WTC11 (cell line): ENCODE measurements around the gene HLA-F. TPM values are rescaled to one million over a fixed set of nuclear protein-coding genes. Genes with fewer than 3 reads are reported as not detected.

ENCODE experiments used
- ATAC-seq: fragments of 200-7000 bp; cut with Tn5 transposase; 2 replicates; pipeline ENCODE4 v1.10.0; 2021; ENCODE audit warnings: mild to moderate bottlenecking, moderate library complexity
- CTCF ChIA-PET: fragments of 300-600 bp; sonication (Branson Sonifier 250); formaldehyde crosslinking; loops from one replicate; lab custom pipeline; 2021; ENCODE audit warnings: antibody characterized with exemption; lab: Charles Lee
- POLR2A ChIA-PET: fragments of 350-600 bp; sonication (Branson Sonifier 250); formaldehyde crosslinking; loops from one replicate; lab custom pipeline; 2021; ENCODE audit warnings: antibody characterized with exemption; lab: Charles Lee
- DNase-seq: peaks from one replicate; pipeline ENCODE4 v3.0.0; 2021; ENCODE audit warnings: low spot score
- H3K27ac Mint-ChIP-seq: 2 replicates; pipeline ENCODE4 v1.8.0; 2021; ENCODE audit warnings: mixed read lengths
- H3K27me3 Mint-ChIP-seq: 2 replicates; pipeline ENCODE4 v1.8.0; 2021; ENCODE audit warnings: low read depth, mild to moderate bottlenecking, moderate library complexity, mixed read lengths
- H3K36me3 Mint-ChIP-seq: 2 replicates; pipeline ENCODE4 v1.8.0; 2021; ENCODE audit warnings: mixed read lengths
- H3K4me1 Mint-ChIP-seq: 2 replicates; pipeline ENCODE4 v1.8.0; 2022; ENCODE audit warnings: mixed read lengths
- H3K4me3 Mint-ChIP-seq: 2 replicates; pipeline ENCODE4 v1.8.0; 2021; ENCODE audit warnings: mild to moderate bottlenecking, moderate library complexity, mixed read lengths
- H3K9me3 Mint-ChIP-seq: 2 replicates; pipeline ENCODE4 v1.8.0; 2021; ENCODE audit warnings: mixed read lengths
- ATF1 ChIP-seq: sonication (generic); formaldehyde crosslinking; IDR thresholded peaks from 2 replicates; pipeline ENCODE4 v1.8.1; 2023; ENCODE audit warnings: mild to moderate bottlenecking, moderate library complexity, missing genetic modification reagents
- ETV6 ChIP-seq: sonication (generic); formaldehyde crosslinking; IDR thresholded peaks from 2 replicates; pipeline ENCODE4 v1.8.1; 2022; ENCODE audit warnings: mild to moderate bottlenecking, missing genetic modification reagents
- JAZF1 ChIP-seq: fragments of 250-450 bp; sonication (Bioruptor Pico); IDR thresholded peaks from 2 replicates; pipeline ENCODE4 v1.9.0; 2021; ENCODE audit warnings: moderate library complexity, mild to moderate bottlenecking, inconsistent platforms
- NR1H2 ChIP-seq: sonication (generic); formaldehyde crosslinking; IDR thresholded peaks from 2 replicates; pipeline ENCODE4 v1.9.0; 2021; ENCODE audit warnings: mild to moderate bottlenecking, moderate library complexity, missing genetic modification reagents
- RELA ChIP-seq: sonication (generic); formaldehyde crosslinking; IDR thresholded peaks from 2 replicates; pipeline ENCODE4 v1.8.1; 2022; ENCODE audit warnings: missing genetic modification reagents, mild to moderate bottlenecking, borderline replicate concordance
- SMAD4 ChIP-seq: sonication (generic); formaldehyde crosslinking; IDR thresholded peaks from 2 replicates; pipeline ENCODE4 v1.8.0; 2022; ENCODE audit warnings: mild to moderate bottlenecking, missing genetic modification reagents
- TEAD4 ChIP-seq: sonication (generic); formaldehyde crosslinking; IDR thresholded peaks from 2 replicates; pipeline ENCODE4 v1.8.0; 2022; ENCODE audit warnings: mild to moderate bottlenecking, missing genetic modification reagents
- TP53 ChIP-seq: sonication (generic); formaldehyde crosslinking; IDR thresholded peaks from 2 replicates; pipeline ENCODE4 v1.8.1; 2023; ENCODE audit warnings: mild to moderate bottlenecking, missing genetic modification reagents
- ZNF121 ChIP-seq: sonication (generic); formaldehyde crosslinking; IDR thresholded peaks from 2 replicates; pipeline ENCODE4 v1.8.0; 2023; ENCODE audit warnings: missing genetic modification reagents
- ZNF263 ChIP-seq: sonication (generic); formaldehyde crosslinking; IDR thresholded peaks from 2 replicates; pipeline ENCODE4 v1.8.1; 2022; ENCODE audit warnings: low read depth, mild to moderate bottlenecking, moderate library complexity, missing genetic modification reagents
- ZNF317 ChIP-seq: sonication (generic); formaldehyde crosslinking; IDR thresholded peaks from 2 replicates; pipeline ENCODE4 v1.8.1; 2023; ENCODE audit warnings: low read depth, mild to moderate bottlenecking, moderate library complexity, missing genetic modification reagents, borderline replicate concordance
- total RNA-seq: library from RNA; stranded (reverse); gene quantifications from 3 replicates; pipeline ENCODE4 v1.2.3, GENCODE V29; 2021
- TF ChIP-seq, protein P1 (sequence below): sonication (generic); formaldehyde crosslinking; IDR thresholded peaks from 2 replicates; pipeline ENCODE4 v1.8.1; 2023; ENCODE audit warnings: mild to moderate bottlenecking, moderate library complexity, missing genetic modification reagents
- TF ChIP-seq, protein P2 (sequence below): sonication (generic); formaldehyde crosslinking; IDR thresholded peaks from 2 replicates; pipeline ENCODE4 v1.8.0; 2022; ENCODE audit warnings: mild to moderate bottlenecking, missing genetic modification reagents
- TF ChIP-seq, protein P3 (sequence below): sonication (generic); formaldehyde crosslinking; IDR thresholded peaks from 2 replicates; pipeline ENCODE4 v1.8.0; 2023; ENCODE audit warnings: mild to moderate bottlenecking, missing genetic modification reagents
- TF ChIP-seq, protein P4 (sequence below): sonication (generic); formaldehyde crosslinking; IDR thresholded peaks from 2 replicates; pipeline ENCODE4 v1.8.0; 2022; ENCODE audit warnings: mild to moderate bottlenecking, missing genetic modification reagents
- TF ChIP-seq, protein P5 (sequence below): sonication (generic); formaldehyde crosslinking; conservative IDR thresholded peaks from 2 replicates; pipeline ENCODE4 v1.8.1; 2023; ENCODE audit warnings: mild to moderate bottlenecking, low read depth, missing genetic modification reagents, moderate library complexity
- TF ChIP-seq, protein P6 (sequence below): sonication (generic); formaldehyde crosslinking; IDR thresholded peaks from 2 replicates; pipeline ENCODE4 v1.8.1; 2023; ENCODE audit warnings: mild to moderate bottlenecking, missing genetic modification reagents, moderate library complexity
- TF ChIP-seq, protein P7 (sequence below): sonication (generic); formaldehyde crosslinking; IDR thresholded peaks from 2 replicates; pipeline ENCODE4 v1.8.1; 2023; ENCODE audit warnings: mild to moderate bottlenecking, missing genetic modification reagents

The HLA-F gene
- total RNA-seq, 1 experiment from 2014 or later = 7.5 TPM

DNA sequence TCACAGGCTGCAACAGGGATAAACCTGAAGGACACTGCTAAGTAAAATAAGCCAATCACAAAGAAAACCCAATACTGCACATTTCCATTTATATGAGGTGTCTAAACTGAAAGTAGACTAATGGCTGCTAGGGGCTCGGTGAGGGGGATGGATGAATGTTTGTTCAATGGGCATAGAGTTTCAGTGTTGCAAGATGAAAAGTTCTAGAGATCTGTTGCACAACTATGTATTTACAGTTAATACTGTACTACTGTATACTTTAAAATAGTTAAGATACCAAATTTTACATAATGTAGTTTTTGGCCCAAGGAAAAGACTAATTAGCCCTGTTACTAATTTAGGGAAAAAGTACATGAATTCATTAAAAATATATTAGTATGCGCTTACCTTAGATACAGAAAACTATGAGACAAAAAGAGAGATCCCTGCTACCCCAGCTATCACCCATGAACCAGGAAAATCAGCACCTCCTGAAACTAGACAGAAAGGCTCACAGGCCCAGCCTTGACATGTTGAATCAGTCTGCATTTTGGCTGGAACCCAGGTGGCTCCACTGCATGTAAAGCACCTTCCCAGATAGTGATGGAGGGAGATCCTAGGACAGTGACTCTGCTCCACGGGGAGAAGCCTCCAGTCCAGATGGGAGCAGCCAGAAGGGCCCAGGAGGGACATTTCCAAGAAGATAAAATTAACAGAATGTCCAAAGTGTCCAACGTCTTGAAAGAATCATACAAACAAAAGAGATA lies 16.1 kb downstream of the HLA-F start:
- no peak for ATAC-seq
- Mint-ChIP-seq H3K27ac (no peak overlapping the region), H3K4me3 (no peak overlapping the region), H3K27me3 (peaks cover 13% of the 10 kb centered on the region), H3K9me3 (no peaks in the 10 kb centered on the region), H3K4me1 (no peaks in the 10 kb centered on the region), H3K36me3 (no peaks in the 10 kb centered on the region)
- TF ChIP-seq TEAD4 (CRISPR knock-in tag) = no peak
- no peak for TF ChIP-seq ZNF121 (CRISPR knock-in tag)
- no peak for TF ChIP-seq JAZF1 (CRISPR knock-in tag)
- TF ChIP-seq, protein P1, sequence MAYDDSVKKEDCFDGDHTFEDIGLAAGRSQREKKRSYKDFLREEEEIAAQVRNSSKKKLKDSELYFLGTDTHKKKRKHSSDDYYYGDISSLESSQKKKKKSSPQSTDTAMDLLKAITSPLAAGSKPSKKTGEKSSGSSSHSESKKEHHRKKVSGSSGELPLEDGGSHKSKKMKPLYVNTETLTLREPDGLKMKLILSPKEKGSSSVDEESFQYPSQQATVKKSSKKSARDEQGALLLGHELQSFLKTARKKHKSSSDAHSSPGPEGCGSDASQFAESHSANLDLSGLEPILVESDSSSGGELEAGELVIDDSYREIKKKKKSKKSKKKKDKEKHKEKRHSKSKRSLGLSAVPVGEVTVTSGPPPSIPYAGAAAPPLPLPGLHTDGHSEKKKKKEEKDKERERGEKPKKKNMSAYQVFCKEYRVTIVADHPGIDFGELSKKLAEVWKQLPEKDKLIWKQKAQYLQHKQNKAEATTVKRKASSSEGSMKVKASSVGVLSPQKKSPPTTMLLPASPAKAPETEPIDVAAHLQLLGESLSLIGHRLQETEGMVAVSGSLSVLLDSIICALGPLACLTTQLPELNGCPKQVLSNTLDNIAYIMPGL = no peak
- no peak for TF ChIP-seq ZNF317
- no peak for TF ChIP-seq ZNF263 (CRISPR knock-in tag)
- TF ChIP-seq ATF1 (CRISPR knock-in tag) = no peak
- no peak for TF ChIP-seq RELA (CRISPR knock-in tag)
- TF ChIP-seq SMAD4 (CRISPR knock-in tag) = no peak
- TF ChIP-seq, protein P2, sequence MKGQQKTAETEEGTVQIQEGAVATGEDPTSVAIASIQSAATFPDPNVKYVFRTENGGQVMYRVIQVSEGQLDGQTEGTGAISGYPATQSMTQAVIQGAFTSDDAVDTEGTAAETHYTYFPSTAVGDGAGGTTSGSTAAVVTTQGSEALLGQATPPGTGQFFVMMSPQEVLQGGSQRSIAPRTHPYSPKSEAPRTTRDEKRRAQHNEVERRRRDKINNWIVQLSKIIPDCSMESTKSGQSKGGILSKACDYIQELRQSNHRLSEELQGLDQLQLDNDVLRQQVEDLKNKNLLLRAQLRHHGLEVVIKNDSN = no peak
- no peak for TF ChIP-seq ETV6 (CRISPR knock-in tag)
- TF ChIP-seq, protein P3, sequence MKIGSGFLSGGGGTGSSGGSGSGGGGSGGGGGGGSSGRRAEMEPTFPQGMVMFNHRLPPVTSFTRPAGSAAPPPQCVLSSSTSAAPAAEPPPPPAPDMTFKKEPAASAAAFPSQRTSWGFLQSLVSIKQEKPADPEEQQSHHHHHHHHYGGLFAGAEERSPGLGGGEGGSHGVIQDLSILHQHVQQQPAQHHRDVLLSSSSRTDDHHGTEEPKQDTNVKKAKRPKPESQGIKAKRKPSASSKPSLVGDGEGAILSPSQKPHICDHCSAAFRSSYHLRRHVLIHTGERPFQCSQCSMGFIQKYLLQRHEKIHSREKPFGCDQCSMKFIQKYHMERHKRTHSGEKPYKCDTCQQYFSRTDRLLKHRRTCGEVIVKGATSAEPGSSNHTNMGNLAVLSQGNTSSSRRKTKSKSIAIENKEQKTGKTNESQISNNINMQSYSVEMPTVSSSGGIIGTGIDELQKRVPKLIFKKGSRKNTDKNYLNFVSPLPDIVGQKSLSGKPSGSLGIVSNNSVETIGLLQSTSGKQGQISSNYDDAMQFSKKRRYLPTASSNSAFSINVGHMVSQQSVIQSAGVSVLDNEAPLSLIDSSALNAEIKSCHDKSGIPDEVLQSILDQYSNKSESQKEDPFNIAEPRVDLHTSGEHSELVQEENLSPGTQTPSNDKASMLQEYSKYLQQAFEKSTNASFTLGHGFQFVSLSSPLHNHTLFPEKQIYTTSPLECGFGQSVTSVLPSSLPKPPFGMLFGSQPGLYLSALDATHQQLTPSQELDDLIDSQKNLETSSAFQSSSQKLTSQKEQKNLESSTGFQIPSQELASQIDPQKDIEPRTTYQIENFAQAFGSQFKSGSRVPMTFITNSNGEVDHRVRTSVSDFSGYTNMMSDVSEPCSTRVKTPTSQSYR = no peak
- TF ChIP-seq TP53 (CRISPR knock-in tag) = no peak
- TF ChIP-seq NR1H2 (CRISPR knock-in tag) = no peak
- TF ChIP-seq, protein P4, sequence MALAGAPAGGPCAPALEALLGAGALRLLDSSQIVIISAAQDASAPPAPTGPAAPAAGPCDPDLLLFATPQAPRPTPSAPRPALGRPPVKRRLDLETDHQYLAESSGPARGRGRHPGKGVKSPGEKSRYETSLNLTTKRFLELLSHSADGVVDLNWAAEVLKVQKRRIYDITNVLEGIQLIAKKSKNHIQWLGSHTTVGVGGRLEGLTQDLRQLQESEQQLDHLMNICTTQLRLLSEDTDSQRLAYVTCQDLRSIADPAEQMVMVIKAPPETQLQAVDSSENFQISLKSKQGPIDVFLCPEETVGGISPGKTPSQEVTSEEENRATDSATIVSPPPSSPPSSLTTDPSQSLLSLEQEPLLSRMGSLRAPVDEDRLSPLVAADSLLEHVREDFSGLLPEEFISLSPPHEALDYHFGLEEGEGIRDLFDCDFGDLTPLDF (CRISPR knock-in tag) = no peak
- TF ChIP-seq, protein P5, sequence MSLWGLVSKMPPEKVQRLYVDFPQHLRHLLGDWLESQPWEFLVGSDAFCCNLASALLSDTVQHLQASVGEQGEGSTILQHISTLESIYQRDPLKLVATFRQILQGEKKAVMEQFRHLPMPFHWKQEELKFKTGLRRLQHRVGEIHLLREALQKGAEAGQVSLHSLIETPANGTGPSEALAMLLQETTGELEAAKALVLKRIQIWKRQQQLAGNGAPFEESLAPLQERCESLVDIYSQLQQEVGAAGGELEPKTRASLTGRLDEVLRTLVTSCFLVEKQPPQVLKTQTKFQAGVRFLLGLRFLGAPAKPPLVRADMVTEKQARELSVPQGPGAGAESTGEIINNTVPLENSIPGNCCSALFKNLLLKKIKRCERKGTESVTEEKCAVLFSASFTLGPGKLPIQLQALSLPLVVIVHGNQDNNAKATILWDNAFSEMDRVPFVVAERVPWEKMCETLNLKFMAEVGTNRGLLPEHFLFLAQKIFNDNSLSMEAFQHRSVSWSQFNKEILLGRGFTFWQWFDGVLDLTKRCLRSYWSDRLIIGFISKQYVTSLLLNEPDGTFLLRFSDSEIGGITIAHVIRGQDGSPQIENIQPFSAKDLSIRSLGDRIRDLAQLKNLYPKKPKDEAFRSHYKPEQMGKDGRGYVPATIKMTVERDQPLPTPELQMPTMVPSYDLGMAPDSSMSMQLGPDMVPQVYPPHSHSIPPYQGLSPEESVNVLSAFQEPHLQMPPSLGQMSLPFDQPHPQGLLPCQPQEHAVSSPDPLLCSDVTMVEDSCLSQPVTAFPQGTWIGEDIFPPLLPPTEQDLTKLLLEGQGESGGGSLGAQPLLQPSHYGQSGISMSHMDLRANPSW = no peak
- TF ChIP-seq, protein P6, sequence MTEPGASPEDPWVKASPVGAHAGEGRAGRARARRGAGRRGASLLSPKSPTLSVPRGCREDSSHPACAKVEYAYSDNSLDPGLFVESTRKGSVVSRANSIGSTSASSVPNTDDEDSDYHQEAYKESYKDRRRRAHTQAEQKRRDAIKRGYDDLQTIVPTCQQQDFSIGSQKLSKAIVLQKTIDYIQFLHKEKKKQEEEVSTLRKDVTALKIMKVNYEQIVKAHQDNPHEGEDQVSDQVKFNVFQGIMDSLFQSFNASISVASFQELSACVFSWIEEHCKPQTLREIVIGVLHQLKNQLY (CRISPR knock-in tag) = no peak
- TF ChIP-seq, protein P7, sequence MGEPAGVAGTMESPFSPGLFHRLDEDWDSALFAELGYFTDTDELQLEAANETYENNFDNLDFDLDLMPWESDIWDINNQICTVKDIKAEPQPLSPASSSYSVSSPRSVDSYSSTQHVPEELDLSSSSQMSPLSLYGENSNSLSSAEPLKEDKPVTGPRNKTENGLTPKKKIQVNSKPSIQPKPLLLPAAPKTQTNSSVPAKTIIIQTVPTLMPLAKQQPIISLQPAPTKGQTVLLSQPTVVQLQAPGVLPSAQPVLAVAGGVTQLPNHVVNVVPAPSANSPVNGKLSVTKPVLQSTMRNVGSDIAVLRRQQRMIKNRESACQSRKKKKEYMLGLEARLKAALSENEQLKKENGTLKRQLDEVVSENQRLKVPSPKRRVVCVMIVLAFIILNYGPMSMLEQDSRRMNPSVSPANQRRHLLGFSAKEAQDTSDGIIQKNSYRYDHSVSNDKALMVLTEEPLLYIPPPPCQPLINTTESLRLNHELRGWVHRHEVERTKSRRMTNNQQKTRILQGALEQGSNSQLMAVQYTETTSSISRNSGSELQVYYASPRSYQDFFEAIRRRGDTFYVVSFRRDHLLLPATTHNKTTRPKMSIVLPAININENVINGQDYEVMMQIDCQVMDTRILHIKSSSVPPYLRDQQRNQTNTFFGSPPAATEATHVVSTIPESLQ (CRISPR knock-in tag) = no peak
- POLR2A ChIA-PET = no interaction called here
- no peak for DNase-seq
- CTCF ChIA-PET = interaction anchor here (1.4 to 1.9 kb wide), 3 partner anchors 10 to 109 kb away, joined by 6 to 69 read pairs (median 38); no protein-coding TSS in a partner anchor
